ENCODE data around the gene ITGB4.
A peak's percentile ranks its signal among the peaks of the same experiment; 100 is the strongest.
"Not testable (repeated sequence)": the region's sequence is repeated elsewhere in the genome, so short reads cannot be mapped to it uniquely, and the experiment has no call there.

ITGB4 gene

GRCh38 chr17:75755205-75755901 lies 34.1 kb downstream of the ITGB4 start:
- peaks cover 16% of the 10 kb centered on the region for H3K4me1 Mint-ChIP-seq
- CTCF ChIA-PET, result interaction anchor here (1.4 to 11.5 kb wide), 4 partner anchors 65 to 122 kb away, joined by 3 to 209 read pairs (median 5); partner anchors contain the start of gene SMIM5
- H3K27me3 Mint-ChIP-seq, result peaks cover 22% of the 10 kb centered on the region
- DNase-seq, result no peak
- H3K36me3 Mint-ChIP-seq, result no peaks in the 10 kb centered on the region
- H3K27ac Mint-ChIP-seq, result no peak overlapping the region
- no peaks in the 10 kb centered on the region for H3K9me3 Mint-ChIP-seq
- no peak overlapping the region for H3K4me3 Mint-ChIP-seq

DNA sequence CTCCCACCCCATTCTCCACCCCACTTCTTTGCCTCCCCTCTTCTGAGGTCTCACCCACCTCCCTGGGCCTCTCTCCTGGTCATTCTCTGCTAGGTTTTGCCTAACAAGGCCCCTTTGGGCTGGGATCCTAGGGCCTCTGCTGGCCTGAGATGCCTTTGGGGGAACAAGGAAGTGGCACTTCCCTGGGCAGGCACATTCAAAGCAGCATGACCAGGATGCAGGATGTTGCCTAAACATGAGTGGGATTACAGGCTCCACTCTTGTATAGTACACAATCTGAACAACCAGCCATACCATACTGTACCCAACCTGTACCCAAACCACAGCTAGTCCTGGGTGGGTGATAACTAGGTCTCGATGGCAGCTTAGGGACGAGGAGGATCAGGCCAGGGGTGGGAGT lies 34.7 kb downstream of the ITGB4 start:
- H3K4me1 Mint-ChIP-seq, result peaks cover 16% of the 10 kb centered on the region
- DNase-seq, result no peak
- CTCF ChIA-PET, result interaction anchor here (1.4 to 2.0 kb wide), 3 partner anchors 66 to 123 kb away, joined by 3 to 5 read pairs (median 5); partner anchors contain the start of gene SMIM5
- H3K27me3 Mint-ChIP-seq, result peaks cover 17% of the 10 kb centered on the region
- H3K36me3 Mint-ChIP-seq, result no peaks in the 10 kb centered on the region
- no peaks in the 10 kb centered on the region for H3K9me3 Mint-ChIP-seq
- H3K27ac Mint-ChIP-seq, result no peak overlapping the region
- H3K4me3 Mint-ChIP-seq, result no peak overlapping the region

DNA sequence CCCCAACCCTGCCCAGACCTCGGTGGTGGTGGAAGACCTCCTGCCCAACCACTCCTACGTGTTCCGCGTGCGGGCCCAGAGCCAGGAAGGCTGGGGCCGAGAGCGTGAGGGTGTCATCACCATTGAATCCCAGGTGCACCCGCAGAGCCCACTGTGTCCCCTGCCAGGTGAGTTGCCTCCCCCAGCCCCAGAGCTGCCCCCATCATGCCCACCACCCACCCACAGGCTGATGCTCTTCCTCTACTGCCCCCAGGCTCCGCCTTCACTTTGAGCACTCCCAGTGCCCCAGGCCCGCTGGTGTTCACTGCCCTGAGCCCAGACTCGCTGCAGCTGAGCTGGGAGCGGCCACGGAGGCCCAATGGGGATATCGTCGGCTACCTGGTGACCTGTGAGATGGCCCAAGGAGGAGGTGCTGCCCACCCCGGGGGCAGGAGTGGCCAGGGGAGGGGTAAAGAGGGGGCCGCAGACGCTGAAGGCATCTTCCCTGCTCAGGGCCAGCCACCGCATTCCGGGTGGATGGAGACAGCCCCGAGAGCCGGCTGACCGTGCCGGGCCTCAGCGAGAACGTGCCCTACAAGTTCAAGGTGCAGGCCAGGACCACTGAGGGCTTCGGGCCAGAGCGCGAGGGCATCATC lies 35.3 kb downstream of the ITGB4 start:
- Mint-ChIP-seq H3K36me3 (no peaks in the 10 kb centered on the region), H3K27ac (no peak overlapping the region), H3K4me1 (peaks cover 16% of the 10 kb centered on the region), H3K4me3 (no peak overlapping the region), H3K27me3 (peaks cover 15% of the 10 kb centered on the region), H3K9me3 (no peaks in the 10 kb centered on the region)
- no peak for DNase-seq
- CTCF ChIA-PET, result interaction anchor here (1.8 to 2.0 kb wide), 2 partner anchors 66 to 124 kb away, joined by 5 read pairs; partner anchors contain the start of gene SMIM5

GRCh38 chr17:75757086-75757681 lies 35.9 kb downstream of the ITGB4 start:
- Mint-ChIP-seq H3K4me1 (peaks cover 16% of the 10 kb centered on the region), H3K27me3 (peaks cover 15% of the 10 kb centered on the region), H3K9me3 (no peaks in the 10 kb centered on the region), H3K36me3 (no peaks in the 10 kb centered on the region), H3K4me3 (no peak overlapping the region), H3K27ac (no peak overlapping the region)
- no peak for DNase-seq
- CTCF ChIA-PET, result interaction anchor here (1.8 to 9.8 kb wide), 3 partner anchors 6 to 124 kb away, joined by 5 to 110 read pairs (median 5); partner anchors contain the start of gene SMIM5

- H3K27me3 Mint-ChIP-seq, result peaks cover 4% of the 10 kb centered on the region
- no peaks in the 10 kb centered on the region for H3K9me3 Mint-ChIP-seq
- peaks cover 2% of the 10 kb centered on the region for H3K36me3 Mint-ChIP-seq
- H3K4me1 Mint-ChIP-seq, result peaks cover 17% of the 10 kb centered on the region
- H3K27ac Mint-ChIP-seq, result no peak overlapping the region
- CTCF ChIA-PET, result interaction anchor here (2.0 to 9.8 kb wide), 2 partner anchors 7 to 72 kb away, joined by 5 to 110 read pairs; no protein-coding TSS in a partner anchor
- no peak for DNase-seq
- no peak overlapping the region for H3K4me3 Mint-ChIP-seq
Observed at GRCh38 chr17:75758131-75758905, 37.1 kb downstream of the ITGB4 start.

DNA sequence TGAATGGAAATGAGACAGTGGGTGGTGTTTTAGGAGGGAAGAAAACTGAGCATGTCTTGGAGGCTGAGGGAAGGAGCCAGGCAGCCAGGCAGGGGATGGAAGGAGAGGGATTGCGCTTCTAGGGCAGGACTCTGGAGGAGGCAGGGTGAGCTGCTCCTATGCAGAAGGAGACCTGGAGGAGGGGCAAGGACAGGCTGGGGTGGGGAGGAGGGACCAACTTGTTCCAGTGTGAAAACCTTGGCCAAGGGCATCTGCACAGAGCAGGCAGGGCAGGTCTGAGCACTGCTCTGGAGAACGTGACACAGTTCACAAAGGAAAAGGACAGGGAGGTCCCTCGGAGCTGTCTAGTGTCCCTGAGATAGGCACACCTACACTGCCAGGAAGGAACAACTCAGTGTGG lies 38.2 kb downstream of the ITGB4 start:
- Mint-ChIP-seq H3K27ac (no peak overlapping the region), H3K9me3 (no peaks in the 10 kb centered on the region), H3K27me3 (peaks cover 4% of the 10 kb centered on the region), H3K4me1 (peaks cover 22% of the 10 kb centered on the region), H3K4me3 (no peak overlapping the region), H3K36me3 (peaks cover 2% of the 10 kb centered on the region)
- CTCF ChIA-PET, result interaction anchor here (0.7 to 9.8 kb wide), 4 partner anchors 9 to 101 kb away, joined by 3 to 110 read pairs (median 4); no protein-coding TSS in a partner anchor
- DNase-seq, result no peak

DNA sequence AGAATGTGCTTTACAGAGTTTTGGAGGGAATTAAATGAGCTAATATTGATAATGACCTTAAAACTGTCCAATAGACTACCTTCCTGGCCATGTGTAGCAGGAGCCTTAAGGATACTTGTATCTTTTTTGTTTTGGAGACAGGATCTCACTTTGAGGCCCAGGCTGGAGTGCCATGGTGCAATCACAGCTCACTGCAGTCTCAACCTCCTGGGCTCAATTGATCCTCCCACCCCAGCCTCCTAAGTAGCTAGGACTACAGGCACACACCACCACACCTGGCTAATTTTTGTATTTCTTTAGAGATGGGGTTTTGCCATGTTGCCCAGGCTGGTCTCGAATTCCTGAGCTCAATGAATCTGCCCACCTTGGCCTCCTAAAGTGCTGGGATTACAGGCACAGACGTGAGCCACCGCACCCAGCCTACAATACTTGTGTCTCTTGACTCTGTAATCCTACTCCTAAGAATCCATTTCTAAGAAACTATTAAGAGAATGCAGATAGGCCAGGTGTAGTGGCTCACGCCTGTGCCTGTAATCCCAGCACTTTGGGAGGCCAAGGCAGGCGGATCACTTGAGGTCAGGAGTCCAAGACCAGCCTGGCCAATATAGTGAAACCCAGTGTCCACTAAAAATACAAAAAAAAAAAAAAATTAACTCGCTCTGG lies 38.9 kb downstream of the ITGB4 start:
- not testable (repeated sequence) for DNase-seq, H3K27me3 Mint-ChIP-seq, H3K4me3 Mint-ChIP-seq, H3K36me3 Mint-ChIP-seq, H3K27ac Mint-ChIP-seq, H3K9me3 Mint-ChIP-seq
- CTCF ChIA-PET, result interaction anchor here (0.7 to 9.8 kb wide), 4 partner anchors 9 to 102 kb away, joined by 3 to 110 read pairs (median 4); no protein-coding TSS in a partner anchor
- H3K4me1 Mint-ChIP-seq, result peaks cover 17% of the 10 kb centered on the region

- Mint-ChIP-seq H3K27ac (no peak overlapping the region), H3K4me3 (peak overlapping the region; percentile 45), H3K27me3 (peaks cover 10% of the 10 kb centered on the region), H3K4me1 (peaks cover 17% of the 10 kb centered on the region), H3K9me3 (no peaks in the 10 kb centered on the region), H3K36me3 (peaks cover 2% of the 10 kb centered on the region)
- DNase-seq, result no peak
- CTCF ChIA-PET, result interaction anchor here (0.6 to 9.8 kb wide), 9 partner anchors 8 to 143 kb away, joined by 3 to 110 read pairs (median 4); partner anchors contain the start of gene SMIM5
Observed at GRCh38 chr17:75762513-75763268, 41.4 kb downstream of the ITGB4 start.

GRCh38 chr17:75763269-75763607 lies 42.0 kb downstream of the ITGB4 start:
- H3K4me3 Mint-ChIP-seq, result peak overlapping the region; percentile 51
- no peak overlapping the region for H3K27ac Mint-ChIP-seq

GRCh38 chr17:75763613-75764416 lies 42.6 kb downstream of the ITGB4 start:
- no peak for DNase-seq
- H3K9me3 Mint-ChIP-seq, result no peaks in the 10 kb centered on the region
- peak overlapping the region; percentile 33 for H3K27ac Mint-ChIP-seq
- CTCF ChIA-PET, result interaction anchor here (0.6 to 9.8 kb wide), 18 partner anchors 9 to 242 kb away, joined by 3 to 110 read pairs (median 5); no protein-coding TSS in a partner anchor
- H3K27me3 Mint-ChIP-seq, result peaks cover 16% of the 10 kb centered on the region
- peaks cover 2% of the 10 kb centered on the region for H3K36me3 Mint-ChIP-seq
- peak overlapping the region; percentile 78 for H3K4me3 Mint-ChIP-seq
- H3K4me1 Mint-ChIP-seq, result peaks cover 17% of the 10 kb centered on the region

More at GRCh38 chr17:75763269-75763607, 42.0 kb downstream of the ITGB4 start:
- H3K27me3 Mint-ChIP-seq, result peaks cover 15% of the 10 kb centered on the region
- DNase-seq, result no peak
- CTCF ChIA-PET, result interaction anchor here (0.6 to 9.8 kb wide), 8 partner anchors 12 to 143 kb away, joined by 3 to 110 read pairs (median 10); no protein-coding TSS in a partner anchor
- no peaks in the 10 kb centered on the region for H3K9me3 Mint-ChIP-seq
- peaks cover 17% of the 10 kb centered on the region for H3K4me1 Mint-ChIP-seq
- peaks cover 2% of the 10 kb centered on the region for H3K36me3 Mint-ChIP-seq

DNA sequence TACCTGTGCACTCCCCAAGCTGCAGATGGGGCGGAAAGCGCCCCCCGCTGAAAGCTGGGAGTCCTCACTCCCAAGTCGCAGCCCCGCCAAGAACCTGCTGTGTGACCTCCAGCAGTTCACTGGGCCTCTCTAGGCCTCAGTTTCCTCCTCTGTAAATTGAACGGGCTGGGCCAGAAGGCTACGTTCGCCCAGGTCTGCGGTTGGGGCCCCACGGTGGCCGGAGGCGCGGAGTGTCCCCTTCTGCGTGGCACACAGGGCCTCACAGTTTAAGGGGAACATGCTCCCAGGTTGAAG lies 43.1 kb downstream of the ITGB4 start:
- Mint-ChIP-seq H3K4me1 (peaks cover 17% of the 10 kb centered on the region), H3K36me3 (peaks cover 2% of the 10 kb centered on the region), H3K4me3 (peak overlapping the region; percentile 78), H3K27ac (peak overlapping the region; percentile 76), H3K27me3 (peaks cover 16% of the 10 kb centered on the region), H3K9me3 (no peaks in the 10 kb centered on the region)
- CTCF ChIA-PET, result interaction anchor here (0.9 to 9.8 kb wide), 19 partner anchors 9 to 241 kb away, joined by 3 to 110 read pairs (median 4); no protein-coding TSS in a partner anchor
- no peak for DNase-seq

Measured in activated naive CD4-positive, alpha-beta T cell treated with anti-CD3 and anti-CD28 coated beads, Interleukin-2, amount 10 ng/mL, durations not matched to agents 7 days and 5 days (primary cell).